GM21619 (cell line): ENCODE data around the gene APBB2.
"Not testable (repeated sequence)": the region's sequence is repeated elsewhere in the genome, so short reads cannot be mapped to it uniquely, and the experiment has no call there.

Experiments
- ATAC-seq: cut with Tn5 transposase; IDR thresholded peaks from one replicate; pipeline ENCODE4 v1.9.1; 2021; ENCODE audit not compliant: unreplicated experiment

APBB2 gene

DNA sequence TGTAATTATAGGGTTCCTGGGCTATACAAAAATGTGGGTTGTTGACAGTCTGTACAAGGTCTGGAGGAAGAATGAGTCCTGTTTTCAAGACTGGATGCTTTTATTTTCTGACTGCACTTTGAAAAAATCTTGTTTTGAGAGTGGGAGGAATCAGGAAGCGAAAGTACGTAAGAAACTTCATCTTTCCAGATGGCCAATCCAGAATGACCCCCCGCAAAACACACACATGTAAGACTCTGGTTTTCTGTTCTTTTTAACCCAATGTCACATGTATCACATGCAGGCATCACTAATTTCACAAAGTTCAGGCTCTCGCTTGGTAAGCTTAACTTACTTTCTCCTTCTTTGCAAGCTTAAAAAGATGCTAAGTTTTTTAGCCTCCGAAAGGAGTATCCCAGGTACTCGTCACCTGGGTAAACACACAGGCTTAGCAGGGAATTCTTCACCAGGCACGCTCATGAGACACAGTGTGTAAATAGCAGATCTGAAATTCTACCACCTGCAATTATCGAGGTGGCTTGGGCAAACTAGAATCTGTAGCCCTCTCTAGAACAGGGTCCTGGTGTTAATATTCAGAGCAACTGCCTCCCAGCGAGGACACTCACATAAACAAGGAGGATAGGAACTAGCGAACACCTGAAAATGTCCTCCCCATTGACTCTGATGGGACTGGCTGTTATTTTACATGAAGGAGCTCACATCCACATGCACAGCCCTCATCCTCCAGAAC is 373.9 kb downstream of the APBB2 start:
- ATAC-seq: no peak

DNA sequence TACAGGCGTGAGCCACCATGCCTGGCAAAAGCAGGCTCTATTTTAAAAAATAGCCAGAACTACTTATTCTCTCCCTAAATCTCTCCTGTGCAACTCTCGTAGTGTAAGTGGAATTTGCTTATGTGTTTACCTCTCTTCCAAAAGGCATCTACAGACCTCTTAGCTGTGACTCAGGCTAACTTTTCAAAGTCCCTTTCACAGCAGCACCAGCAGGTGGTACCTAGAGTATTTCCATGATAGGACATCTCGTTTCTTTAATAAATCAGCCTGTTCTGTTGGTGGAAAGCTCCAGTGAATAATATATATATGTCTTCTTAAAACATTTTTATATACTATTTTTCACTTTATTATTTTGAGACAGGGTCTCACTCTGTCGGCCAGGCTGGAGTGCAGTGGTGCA is 375.6 kb downstream of the APBB2 start:
- ATAC-seq: no peak

DNA sequence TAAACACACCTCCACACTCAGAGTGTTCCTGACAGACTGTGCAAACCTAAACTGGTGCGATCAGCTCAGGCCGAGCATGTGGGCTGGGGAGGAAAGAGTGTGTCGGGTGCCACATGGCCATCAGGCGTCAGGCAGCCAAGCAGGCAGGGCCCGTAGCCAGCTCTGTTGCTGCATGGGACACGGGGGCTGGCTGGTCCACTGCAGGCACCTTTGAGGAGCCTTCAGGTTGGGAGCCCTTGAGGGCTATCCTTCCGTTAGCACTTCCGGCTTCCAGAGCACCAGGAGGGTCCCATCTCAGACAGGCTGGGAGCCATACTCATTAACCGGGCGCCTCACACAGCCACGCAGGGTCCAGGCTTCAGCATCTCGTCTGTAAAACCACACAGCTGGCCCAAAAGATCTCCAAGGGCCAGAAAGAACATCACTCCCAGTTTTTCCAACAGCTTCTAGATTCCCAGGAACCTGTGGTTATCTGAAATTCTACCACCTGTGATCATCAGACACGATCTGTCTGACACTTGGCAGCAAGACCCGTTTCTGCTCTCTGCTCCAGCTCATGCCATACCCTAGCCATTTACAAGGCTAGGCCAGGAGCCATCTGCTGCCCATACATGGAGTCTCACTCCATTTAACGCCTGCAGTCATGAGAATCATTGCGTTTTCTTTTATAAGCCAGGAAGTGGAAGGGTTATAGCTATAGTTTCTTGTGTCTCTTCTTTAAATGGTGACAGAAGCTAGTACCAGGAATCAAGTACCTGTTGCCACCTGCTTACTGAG is 377.1 kb downstream of the APBB2 start:
- ATAC-seq: no peak

DNA sequence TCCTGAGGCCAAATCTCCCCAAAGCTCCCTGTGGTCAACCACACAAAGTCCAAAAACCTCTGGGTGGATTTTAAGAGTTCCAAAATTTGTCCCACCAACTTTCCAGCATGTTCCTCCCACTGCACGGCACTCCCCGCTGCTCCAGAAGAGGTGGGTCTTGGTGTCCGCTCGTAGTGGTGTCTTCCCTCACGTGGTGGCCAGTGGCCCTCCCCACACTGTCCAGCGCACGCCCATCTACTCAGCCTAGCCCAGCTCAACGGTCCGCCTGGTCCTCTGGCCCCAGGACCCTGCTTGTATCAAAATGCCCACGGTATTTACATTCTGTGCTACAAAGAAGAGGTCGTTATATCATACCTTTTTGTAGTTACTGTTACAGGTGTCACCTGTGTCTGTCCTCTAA is 381.1 kb downstream of the APBB2 start:
- no peak for ATAC-seq

DNA sequence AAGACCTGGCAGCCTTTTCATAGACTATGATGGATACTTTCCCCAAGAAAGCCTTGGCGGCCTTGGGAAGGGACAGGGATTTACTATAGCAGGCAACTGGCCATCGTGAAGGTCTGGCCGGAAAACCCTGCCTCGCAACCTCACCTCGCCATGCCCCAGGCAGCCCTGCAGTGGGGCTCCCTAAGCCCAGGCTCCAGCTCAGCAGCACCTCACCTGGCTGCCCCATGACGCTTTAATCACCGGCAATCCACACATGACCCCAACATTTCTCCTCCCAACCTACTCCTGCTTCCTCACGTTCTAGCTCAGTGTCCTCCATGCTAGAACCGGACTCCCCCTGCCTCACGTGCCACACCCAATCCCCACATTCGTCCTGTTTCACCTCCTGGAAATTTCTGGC is 382.2 kb downstream of the APBB2 start:
- ATAC-seq: no peak

DNA sequence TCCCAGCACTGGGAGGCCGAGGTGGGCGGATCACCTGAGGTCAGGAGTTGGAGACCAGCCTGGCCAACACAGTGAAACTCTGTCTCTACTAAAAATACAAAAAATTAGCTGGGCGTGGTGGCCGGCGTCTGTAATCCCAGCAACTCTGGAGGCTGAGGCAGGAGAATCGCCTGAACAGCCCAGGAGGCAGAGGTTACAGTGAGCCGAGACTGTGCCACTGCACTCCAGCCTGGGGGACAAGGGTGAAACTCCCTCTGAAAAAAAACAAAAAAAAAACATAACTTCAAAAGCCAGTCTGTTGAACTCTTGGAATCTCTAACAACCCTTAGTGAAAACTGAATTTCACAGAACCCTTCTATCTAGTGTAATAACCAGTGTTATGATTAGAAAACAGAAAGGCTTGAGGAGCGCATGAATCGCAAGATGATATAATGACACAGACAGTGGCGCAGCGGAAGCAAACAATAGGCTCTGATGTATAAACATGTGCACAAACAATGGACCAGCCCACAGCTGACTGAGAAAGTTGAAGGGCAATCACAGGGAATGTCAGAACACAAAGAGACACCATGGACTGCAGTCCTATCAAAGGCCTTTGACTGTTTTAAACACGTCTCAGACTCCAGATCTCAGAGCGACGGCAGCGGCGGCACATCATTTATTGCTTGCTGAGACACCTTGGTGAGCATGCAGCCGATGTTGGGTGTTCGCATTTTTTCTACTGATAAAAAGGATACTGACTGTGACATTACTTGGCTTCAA is 383.0 kb downstream of the APBB2 start:
- ATAC-seq: no peak

DNA sequence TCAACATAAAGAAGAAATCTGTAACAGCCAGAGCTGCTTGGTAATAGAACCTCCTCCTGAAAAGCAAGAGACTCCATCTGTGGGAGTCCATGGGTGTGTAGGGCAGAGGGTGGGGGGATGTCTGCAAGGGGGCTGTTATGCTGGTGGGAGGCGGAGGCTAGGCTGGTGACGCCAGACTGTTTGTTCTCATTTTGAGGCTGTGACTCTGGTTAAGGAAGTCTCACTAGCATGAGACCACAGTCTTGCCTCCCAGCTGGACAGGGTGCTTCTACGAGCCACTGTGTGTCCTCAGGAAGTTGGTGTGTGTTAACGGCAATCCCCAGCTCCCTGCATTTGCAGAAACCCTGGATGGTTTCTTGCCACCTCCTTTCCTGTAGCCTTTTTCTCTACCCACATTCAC is 384.8 kb downstream of the APBB2 start:
- ATAC-seq: no peak

DNA sequence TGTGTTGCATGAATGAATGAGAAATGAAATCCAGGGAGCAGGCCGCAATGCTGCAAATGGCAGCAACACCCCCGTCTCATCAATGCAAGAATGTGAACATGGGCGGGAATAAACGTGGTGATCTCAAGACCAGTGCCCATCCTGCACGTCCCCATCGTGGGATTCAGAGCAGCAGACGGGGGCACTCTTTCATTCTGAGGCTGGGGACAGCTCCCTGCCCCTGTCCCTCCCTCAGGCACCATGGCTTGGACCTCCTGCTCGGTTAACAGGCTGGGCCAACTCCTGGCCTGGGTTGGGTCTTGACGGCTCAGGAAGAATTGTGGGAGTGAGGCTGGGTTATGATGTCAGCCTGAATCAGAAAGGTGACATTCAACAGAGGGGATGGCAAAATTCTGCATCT is 385.7 kb downstream of the APBB2 start:
- no peak for ATAC-seq

DNA sequence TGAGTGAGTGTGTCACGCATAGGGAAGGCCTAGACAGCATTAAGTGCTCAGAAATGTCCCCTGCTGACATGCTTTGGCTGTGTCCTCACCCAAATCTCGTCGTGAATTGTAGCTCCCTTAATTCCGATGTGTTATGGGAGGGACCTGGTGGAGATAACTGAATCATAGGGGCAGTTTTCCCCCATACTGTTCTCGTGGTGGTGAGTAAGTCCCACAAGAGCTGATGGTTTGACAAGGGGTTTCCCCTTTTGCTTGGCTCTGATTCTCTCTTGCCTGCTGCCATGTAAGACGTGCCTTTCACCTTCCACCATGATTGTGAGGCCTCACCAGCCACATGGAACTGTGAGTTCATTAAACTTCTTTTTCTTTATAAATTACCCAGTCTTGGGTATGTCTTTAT is 386.6 kb downstream of the APBB2 start:
- ATAC-seq: no peak

DNA sequence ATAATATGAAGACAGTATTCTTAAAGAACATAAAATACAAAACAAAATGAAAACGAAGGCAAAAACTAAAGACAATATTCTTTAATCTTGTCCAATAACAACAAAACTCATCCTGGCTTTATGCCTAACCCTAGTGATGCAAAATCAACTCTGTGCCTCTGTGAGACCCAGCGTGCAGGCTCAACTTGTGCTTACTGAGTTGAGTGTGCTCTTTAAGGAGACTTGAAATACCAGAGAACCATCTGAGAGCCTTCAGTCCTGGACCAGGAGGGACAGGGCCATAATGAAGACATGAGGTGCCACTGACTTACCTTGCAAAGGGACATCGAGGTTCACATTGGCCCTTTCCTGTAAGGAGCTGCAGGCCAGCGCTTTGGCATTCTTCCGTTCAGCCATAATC is 387.5 kb downstream of the APBB2 start:
- ATAC-seq: no peak

DNA sequence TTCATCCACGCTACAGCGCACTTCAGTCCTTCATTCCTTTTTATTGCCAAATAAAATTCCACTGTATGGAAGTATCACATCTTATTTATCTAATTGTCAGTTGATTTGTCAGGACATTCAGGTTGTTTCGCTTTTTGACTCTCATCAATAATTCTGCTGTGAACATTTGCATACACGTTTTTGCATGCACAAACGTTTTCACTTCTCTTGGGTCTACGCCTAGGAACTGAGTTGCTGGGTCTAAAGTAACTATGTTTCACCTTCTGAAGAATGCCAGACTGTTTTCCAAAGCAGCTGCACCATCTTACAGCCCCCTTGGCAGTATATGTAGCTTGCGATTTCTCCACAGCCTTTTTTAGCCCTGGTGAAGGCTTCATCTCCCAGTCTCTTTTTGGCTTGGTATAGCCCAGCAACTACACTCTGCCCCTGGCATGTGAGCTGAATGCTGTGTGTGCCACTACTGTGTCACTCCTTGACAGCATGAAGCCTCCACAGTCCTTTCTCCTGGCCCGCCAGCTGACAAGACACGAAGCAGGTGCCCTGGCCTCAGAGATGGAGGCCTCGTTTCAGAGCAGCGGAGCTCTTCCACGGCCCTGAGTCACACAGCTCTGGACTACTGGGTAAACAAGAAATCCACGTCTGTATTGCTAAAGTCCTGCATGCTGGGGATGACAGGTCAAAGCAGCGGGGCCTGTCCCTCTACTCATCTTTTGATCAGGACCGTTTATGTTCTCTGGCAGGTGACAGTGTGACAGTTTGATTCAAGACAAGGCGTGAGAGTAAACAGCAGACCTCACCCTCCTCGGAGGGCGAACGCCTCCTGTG is 389.1 kb downstream of the APBB2 start:
- ATAC-seq: no peak

DNA sequence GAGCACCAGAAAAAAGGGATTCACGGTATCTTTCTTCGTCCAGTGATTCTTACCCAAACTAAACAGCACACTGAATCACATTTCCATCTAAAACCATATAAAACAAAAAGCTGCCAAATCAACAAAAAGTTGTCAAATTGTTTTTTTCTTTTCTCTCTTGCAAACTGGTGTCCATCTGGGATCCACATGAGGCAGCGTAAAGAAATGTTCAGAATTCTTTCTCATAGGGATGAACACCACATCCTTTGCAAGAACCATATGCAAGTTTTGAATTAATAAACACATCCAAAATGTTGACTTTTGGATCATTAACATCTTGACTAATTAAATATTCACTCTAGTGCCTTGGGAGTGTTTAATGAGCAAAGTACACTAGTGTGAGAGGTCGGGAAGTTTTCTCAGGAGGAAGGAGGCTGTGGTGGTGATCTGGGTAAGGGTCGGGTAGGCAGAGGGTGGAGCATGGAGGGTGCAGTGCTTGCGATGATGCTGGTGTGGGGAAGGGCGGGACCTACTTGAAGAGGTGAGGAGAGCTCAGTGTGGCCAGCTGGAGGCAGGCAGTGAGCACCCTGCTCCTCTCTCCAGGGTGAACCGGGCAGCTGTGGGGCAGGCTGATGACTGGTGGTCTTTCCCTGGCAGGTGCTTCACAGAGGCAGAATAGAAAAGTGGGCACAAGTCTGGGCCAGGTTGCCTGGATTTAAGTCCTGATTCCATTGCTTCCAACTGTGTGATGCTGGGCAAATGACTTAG is 391.7 kb downstream of the APBB2 start:
- no peak for ATAC-seq

DNA sequence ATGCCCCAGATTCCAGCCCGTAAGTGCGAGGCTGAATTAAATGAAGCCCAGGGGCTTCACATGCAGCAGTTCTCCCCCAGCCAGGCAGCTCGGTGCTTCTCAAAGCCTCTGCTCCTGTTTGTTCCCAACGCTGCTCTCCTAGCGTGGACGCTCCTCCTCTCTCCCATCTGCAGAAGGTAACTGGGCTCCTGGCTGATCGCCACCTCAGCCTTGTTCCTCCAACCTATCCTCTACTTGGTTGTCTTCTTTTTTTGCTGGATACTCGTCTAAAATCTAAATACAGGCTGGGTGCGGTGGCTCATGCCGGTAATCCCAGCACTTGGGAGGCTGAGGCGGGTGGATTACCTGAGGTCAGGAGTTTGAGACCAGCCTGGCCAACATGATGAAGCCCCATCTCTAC is 394.2 kb downstream of the APBB2 start:
- no peak for ATAC-seq

DNA sequence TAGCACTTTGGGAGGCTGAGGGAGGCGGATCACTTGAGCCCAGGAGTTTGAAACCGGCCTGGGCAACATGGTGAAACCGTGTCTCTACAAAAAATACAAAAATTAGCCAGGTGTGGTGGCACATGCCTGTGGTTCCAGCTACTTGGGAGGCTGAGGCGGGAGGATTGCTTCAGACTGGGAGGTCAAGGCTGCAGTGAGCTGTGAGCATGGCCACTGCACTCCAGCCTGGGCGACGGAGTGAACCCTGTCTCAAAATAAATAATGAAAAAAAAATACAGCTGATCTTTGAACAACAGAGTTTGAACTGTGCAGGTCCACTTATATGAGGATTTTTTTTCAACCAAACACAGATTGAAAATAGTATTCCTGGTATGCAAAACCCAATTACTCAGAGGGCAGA is 397.2 kb downstream of the APBB2 start:
- not testable (repeated sequence) for ATAC-seq

DNA sequence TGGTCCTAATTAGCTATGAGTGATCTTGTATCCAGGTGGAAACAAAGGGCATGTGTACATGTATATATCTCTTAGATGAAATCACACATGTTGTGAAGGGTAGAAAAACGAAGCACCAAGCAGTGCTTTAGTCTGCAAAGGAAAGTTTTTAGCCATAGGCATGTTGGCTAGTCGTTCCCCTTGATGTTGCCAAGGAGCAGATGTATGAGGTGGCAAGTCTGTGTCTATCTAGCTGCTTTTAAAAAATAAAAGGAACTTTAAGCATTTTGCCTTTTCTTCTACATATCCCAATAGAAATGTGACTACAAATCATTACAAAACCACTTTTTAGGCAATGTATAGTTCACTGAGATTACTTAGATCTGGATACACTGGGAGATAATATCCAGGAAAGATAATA is 401.5 kb downstream of the APBB2 start:
- no peak for ATAC-seq

DNA sequence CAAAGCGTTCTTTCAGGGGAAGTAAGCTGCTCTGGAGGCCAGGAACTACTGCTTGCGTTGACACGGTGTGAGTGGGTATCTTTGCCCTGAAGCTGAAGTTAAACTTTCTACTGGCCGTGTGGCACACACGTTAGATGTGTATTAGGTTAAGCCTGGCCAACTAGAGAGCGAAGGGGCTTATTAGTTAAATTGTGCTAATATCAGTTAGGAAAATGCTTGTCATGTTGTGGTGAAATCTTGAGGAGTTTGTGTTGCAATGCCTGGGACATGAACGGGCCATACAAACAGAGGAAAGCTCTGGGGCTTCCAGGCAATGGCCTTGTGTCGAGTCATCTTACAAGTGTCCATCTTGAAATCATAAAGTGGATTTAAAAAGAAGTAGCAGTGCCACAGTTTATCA is 402.0 kb downstream of the APBB2 start:
- no peak for ATAC-seq

DNA sequence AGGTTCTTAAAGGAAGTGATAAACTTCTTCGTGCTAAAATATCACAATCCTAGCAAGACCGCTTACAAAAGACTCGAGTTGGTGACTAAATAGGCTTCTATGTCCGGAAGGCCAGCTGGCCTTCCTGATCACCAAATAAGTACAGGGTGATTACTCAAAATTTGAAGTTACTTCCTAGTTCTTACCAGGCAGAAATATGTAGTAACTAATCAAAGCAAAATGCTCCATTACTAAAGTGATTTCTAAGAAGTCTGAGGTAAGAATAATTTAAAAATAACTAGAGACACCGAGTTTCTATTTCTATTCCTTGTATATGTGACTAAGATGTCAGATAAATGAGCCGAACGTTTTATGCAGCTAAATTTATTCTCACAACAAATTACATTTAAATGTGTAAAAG is 402.4 kb downstream of the APBB2 start:
- no peak for ATAC-seq

DNA sequence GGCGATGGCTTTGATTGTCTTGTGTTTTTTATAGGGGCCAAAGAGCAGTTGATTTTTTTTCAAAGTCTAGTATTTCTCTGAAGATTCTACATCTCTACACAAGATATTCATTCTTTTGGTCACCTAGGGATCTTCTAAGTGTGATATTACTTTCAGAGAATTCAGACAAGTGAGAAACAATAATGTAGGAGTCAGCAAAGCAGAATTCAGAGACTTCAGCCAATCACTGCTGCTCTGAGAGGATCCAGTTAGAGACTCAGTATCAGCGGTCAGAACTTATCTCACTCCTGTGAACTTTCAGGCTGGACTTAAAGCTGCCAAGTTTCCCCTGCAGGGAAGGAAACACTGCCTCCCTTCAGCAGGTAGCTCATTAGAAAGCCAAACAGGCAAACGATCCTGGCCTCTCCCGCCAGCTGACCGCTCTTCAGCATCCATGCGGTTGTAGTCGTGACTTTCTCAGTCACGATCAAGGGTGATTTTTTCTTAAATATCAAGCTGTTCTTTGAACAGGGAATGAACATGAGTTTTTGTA is 405.4 kb downstream of the APBB2 start:
- ATAC-seq: no peak

DNA sequence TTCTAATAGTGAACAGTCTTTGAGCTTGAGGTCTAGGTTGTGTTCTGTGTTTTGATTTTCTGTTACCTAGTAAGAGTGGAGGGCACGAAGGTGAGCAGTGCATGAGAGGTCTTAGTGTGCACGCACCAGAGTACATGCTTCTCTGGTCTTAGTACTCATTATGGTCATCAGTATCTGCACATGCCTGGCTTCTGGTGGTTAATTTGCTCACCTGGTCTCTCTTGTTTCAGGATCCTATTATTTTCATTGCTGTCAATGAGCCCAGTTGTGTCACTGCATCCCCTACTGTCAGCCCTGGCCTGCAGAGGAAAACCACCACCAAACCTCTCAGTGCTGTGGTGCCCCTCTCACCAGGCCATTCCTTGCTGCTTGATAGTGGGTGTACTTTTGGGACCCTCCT is 409.7 kb downstream of the APBB2 start:
- ATAC-seq: no peak

DNA sequence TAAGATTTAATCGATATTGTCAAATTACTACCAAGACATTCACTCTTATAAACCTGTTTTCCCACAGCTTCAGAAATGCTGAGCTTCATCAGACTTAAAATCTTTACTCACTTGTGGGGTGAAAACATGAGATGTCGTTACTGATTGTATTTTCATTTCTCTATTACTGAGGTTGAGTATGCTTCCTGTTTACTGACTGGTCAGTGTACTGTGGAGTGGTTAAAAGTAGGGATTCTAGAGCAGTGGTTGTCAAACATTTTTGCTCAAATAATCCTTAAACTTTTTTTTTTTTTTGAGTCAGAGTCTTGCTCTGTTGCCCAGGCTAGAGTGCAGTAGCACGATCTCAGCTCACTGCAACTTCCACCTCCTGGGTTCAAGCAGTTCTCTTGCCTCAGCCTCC is 414.3 kb downstream of the APBB2 start:
- ATAC-seq: peak; percentile 96
